Left lung (tissue), 10 donors: ENCODE results near the gene INSYN2A. TPM values are rescaled to one million over a fixed set of nuclear protein-coding genes. Genes with fewer than 3 reads are reported as not detected.

Source experiments
- ATAC-seq: fragments of 200-7000 bp; cut with Tn5 transposase; one replicate; pipeline ENCODE4 v1.9.1; 2020; ENCODE audit warnings: moderate library complexity
- DNase-seq, 4 donors: peaks; one replicate each; pipeline ENCODE4 v3.0.0-alpha.2; 2013 to 2020
- H3K27ac ChIP-seq, 2 donors: fragments of 200-600 bp; sonication (generic) in 1 of 2; one replicate each; pipeline versions ENCODE4 v1.5.0 to v1.8.0; 2020 to 2021
- H3K27me3 ChIP-seq, 2 donors: fragments of 200-600 bp; sonication (generic) in 1 of 2; one replicate each; pipeline versions ENCODE4 v1.5.0 to v1.8.0; 2020 to 2021
- H3K36me3 ChIP-seq, 2 donors: fragments of 200-600 bp; sonication (generic) in 1 of 2; one replicate each; pipeline versions ENCODE4 v1.5.0 to v1.8.0; 2020 to 2021
- H3K4me1 ChIP-seq, 2 donors: fragments of 200-600 bp; one replicate each; pipeline ENCODE4 v1.8.0; 2021
- H3K4me3 ChIP-seq, 2 donors: fragments of 200-600 bp; sonication (generic) in 1 of 2; one replicate each; pipeline versions ENCODE4 v1.5.0 to v1.8.0; 2020 to 2021; ENCODE audit warnings: mild to moderate bottlenecking in 1 of 2
- H3K9me3 ChIP-seq, 2 donors: fragments of 200-600 bp; sonication (generic) in 1 of 2; one replicate each; pipeline versions ENCODE4 v1.5.0 to v1.8.0; 2020 to 2021
- intact Hi-C, 2 donors: fragments of 100-400 bp; cut with DNase I; formaldehyde crosslinking; loops; one replicate each; pipeline versions ENCODE4 v1.11.2 to v1.14.2; 2022
- polyA plus RNA-seq, 6 donors: library from polyadenylated mRNA; unstranded; fragments of 120-200 nt; gene quantifications; one replicate each; pipeline ENCODE4 v1.2.1, GENCODE V29; 2013; ENCODE audit not compliant: insufficient read length in 6 of 6
- total RNA-seq, 2 donors: library from RNA; stranded (reverse); fragmentation: NEBNext Ultra II Directional; extraction: Animal tissue kit (Norgen Biotek cat#: 25700); gene quantifications; one replicate each; pipeline ENCODE4 v1.2.1, GENCODE V29; 2021
- TF ChIP-seq, protein P1 (sequence below), 2 donors: fragments of 200-600 bp; sonication (generic) in 1 of 2; IDR thresholded peaks; one replicate each; pipeline versions ENCODE4 v1.5.0 to v1.8.0; 2021; ENCODE audit warnings: antibody characterized with exemption in 2 of 2
- donor health status: DM: no; HTN: yes; CAD: no.
- donor health status: DM: no; HTN: no; CAD: no.

Gene INSYN2A
- total and polyA plus RNA-seq, 8 donors, result 0.10 to 2.5 (median 1.6) TPM

DNA sequence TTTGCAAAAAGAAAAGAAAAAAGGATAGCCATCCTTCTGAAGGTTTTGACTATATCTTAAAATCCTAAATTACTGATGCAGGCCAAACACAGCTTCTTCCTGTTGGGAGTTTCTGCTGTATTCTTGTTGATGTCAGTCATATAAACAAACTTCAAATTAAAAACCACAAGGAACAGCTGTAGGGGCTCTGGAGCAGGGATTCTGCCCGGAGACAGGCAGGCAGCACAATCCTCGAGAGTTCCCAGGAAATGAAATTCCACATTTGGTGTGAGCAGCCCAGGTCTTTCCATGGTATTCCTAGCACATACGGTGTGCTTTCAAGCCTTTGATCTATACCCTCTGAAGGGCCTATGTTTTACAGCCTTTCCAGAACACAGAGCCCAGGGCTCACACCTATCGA lies 43.2 kb downstream of the INSYN2A start:
- TF ChIP-seq, protein P1, sequence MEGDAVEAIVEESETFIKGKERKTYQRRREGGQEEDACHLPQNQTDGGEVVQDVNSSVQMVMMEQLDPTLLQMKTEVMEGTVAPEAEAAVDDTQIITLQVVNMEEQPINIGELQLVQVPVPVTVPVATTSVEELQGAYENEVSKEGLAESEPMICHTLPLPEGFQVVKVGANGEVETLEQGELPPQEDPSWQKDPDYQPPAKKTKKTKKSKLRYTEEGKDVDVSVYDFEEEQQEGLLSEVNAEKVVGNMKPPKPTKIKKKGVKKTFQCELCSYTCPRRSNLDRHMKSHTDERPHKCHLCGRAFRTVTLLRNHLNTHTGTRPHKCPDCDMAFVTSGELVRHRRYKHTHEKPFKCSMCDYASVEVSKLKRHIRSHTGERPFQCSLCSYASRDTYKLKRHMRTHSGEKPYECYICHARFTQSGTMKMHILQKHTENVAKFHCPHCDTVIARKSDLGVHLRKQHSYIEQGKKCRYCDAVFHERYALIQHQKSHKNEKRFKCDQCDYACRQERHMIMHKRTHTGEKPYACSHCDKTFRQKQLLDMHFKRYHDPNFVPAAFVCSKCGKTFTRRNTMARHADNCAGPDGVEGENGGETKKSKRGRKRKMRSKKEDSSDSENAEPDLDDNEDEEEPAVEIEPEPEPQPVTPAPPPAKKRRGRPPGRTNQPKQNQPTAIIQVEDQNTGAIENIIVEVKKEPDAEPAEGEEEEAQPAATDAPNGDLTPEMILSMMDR (IDR thresholded peaks at IDR 0.05), result no peak
- Histone ChIP-seq H3K4me1 (peaks cover 0 to 16% of the 10 kb centered on the region in 2 donors), H3K9me3 (no peaks in the 10 kb centered on the region), H3K36me3 (no peaks in the 10 kb centered on the region), H3K27ac (no peak overlapping the region), H3K4me3 (no peak overlapping the region), H3K27me3 (no peaks in the 10 kb centered on the region)
- ATAC-seq (no peak), DNase-seq (no peak)
- intact Hi-C loops, result no loop called here

DNA sequence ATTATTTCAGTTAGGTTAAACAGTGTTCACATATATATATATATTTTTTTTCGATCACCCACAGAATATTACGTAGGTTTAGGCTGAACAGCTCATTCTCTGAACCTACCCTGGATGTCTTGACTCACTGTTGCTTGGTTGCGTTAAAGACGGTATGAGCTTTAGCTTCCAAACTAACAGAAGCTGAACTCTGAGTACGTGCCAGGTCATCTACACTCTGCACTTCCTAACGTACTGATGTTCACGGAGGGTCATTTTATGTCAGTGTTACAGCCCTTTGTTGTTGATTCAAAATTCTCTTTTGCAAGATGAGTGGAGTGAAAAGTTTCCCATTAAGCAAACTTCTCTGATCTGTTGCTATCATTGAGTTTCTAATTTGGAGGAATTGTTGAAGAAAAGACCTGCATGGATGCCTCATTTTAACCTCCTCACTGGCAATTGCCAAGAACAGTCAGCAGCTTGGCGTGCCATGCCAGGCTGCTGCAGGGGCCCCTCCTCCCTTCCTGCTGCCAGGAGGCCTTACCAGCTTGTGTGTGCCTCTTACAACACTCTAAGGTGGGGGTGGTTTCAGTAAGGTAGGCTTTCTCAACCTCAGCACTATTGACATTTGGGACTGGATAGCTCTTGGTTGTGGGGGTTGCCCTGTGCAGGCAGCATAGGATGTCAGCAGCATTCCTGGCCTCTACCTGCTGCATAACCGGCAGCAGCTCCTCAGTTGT lies 44.3 kb downstream of the INSYN2A start:
- peak in 2 of 4 donors; percentile 47 to 66 for DNase-seq
- Histone ChIP-seq H3K4me1 (peaks cover 0 to 16% of the 10 kb centered on the region in 2 donors), H3K36me3 (no peaks in the 10 kb centered on the region), H3K27ac (no peak overlapping the region), H3K27me3 (no peaks in the 10 kb centered on the region), H3K9me3 (no peaks in the 10 kb centered on the region), H3K4me3 (no peak overlapping the region)
- peak; percentile 97 for ATAC-seq
- TF ChIP-seq, protein P1 (IDR thresholded peaks at IDR 0.05), result no peak
- intact Hi-C loops, result no loop called here

DNA sequence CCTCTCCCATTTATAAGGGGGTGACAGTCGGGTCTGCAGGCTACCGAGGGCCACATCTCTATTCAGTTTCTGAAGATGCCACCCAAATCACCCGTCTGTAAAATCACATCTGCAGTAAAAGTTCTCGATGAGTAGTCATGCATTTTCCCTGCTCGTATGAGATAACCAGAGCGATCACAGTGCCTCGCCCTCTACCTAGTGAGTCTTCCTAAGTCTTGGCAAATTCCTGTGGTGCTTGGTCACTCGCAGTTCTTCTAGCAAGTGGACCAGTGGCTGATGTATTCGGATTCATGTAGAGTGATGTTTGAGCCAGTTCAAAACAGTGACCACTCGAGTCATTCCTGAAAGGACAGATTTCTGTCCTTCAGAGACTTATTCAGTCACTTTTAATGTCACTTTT lies 44.9 kb downstream of the INSYN2A start:
- intact Hi-C loops, result no loop called here
- Histone ChIP-seq H3K4me1 (peaks cover 0 to 16% of the 10 kb centered on the region in 2 donors), H3K4me3 (no peak overlapping the region), H3K27me3 (no peaks in the 10 kb centered on the region), H3K27ac (no peak overlapping the region), H3K36me3 (no peaks in the 10 kb centered on the region), H3K9me3 (no peaks in the 10 kb centered on the region)
- ATAC-seq (no peak), DNase-seq (no peak)
- TF ChIP-seq, protein P1 (IDR thresholded peaks at IDR 0.05), result no peak

DNA sequence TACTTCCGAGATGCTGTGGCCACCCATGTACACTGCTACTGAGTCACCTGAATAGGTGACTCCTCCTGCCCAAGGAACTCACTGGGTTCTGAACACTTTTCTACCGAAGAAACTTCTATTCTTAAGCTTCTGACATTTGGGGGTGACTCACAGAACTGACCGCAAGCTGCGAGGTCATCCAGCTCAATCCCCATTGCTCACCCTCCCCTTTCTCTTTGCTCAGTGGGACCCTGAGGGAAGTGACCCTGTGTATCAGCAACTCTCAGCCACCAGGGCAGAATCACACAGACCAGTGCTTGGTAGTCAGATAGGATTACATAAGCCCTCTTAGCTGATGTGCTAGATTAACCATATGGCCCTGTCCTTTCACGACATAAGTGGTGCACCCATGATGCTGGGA lies 46.3 kb downstream of the INSYN2A start:
- intact Hi-C loops, result no loop called here
- DNase-seq (no peak), ATAC-seq (no peak)
- H3K4me1 ChIP-seq, result peaks cover 0 to 16% of the 10 kb centered on the region in 2 donors
- no peaks in the 10 kb centered on the region for H3K36me3 ChIP-seq
- H3K27me3 ChIP-seq, result no peaks in the 10 kb centered on the region
- TF ChIP-seq, protein P1 (IDR thresholded peaks at IDR 0.05), result no peak
- H3K27ac ChIP-seq, result no peak overlapping the region
- H3K4me3 ChIP-seq, result no peak overlapping the region
- no peaks in the 10 kb centered on the region for H3K9me3 ChIP-seq

DNA sequence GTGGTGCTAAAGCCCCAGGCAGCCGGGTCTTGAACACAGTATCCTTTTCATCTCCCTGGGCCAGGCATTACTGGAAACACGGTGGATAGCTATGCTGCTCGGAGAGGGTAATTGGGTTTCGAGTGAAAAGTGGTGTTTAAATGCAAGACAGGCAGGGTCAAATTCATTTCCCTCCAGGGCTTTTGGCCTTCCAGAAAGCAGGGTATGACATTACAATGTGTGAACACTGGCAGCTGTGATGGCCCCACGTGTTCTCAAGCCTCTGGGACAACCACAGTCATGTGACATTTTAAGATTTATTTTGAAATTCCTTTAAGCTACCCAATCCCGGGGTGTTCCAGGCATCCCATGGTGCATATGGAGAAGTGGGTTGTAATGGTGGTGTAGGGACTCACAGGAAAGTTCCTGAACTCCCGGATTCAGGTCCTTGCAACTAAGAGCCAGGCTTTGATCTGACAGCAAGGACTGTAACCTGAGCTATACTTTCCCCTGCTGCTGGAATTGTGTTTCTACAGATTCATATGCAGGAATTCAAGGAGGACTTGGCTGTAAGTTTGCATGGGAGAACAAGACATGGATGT lies 46.8 kb downstream of the INSYN2A start:
- H3K36me3 ChIP-seq, result no peaks in the 10 kb centered on the region
- H3K4me1 ChIP-seq, result peaks cover 0 to 16% of the 10 kb centered on the region in 2 donors
- ATAC-seq (no peak), DNase-seq (no peak)
- intact Hi-C loops, result no loop called here
- no peak overlapping the region for H3K27ac ChIP-seq
- TF ChIP-seq, protein P1 (IDR thresholded peaks at IDR 0.05), result no peak
- H3K27me3 ChIP-seq, result no peaks in the 10 kb centered on the region
- no peak overlapping the region for H3K4me3 ChIP-seq
- H3K9me3 ChIP-seq, result no peaks in the 10 kb centered on the region
